HG02970 (cell line): Measurements from ENCODE around the gene DLX1.
"Not testable (repeated sequence)": the region's sequence is repeated elsewhere in the genome, so short reads cannot be mapped to it uniquely, and the experiment has no call there.

Source experiments
- ATAC-seq: cut with Tn5 transposase; IDR thresholded peaks from one replicate; pipeline ENCODE4 v1.9.1; 2021; ENCODE audit warnings: mild to moderate bottlenecking, moderate library complexity, moderate number of reproducible peaks; ENCODE audit not compliant: unreplicated experiment, low FRiP score

The DLX1 gene

GRCh38 chr2:172109256-172109987 is 24.1 kb downstream of the DLX1 start:
- ATAC-seq = no peak

DNA sequence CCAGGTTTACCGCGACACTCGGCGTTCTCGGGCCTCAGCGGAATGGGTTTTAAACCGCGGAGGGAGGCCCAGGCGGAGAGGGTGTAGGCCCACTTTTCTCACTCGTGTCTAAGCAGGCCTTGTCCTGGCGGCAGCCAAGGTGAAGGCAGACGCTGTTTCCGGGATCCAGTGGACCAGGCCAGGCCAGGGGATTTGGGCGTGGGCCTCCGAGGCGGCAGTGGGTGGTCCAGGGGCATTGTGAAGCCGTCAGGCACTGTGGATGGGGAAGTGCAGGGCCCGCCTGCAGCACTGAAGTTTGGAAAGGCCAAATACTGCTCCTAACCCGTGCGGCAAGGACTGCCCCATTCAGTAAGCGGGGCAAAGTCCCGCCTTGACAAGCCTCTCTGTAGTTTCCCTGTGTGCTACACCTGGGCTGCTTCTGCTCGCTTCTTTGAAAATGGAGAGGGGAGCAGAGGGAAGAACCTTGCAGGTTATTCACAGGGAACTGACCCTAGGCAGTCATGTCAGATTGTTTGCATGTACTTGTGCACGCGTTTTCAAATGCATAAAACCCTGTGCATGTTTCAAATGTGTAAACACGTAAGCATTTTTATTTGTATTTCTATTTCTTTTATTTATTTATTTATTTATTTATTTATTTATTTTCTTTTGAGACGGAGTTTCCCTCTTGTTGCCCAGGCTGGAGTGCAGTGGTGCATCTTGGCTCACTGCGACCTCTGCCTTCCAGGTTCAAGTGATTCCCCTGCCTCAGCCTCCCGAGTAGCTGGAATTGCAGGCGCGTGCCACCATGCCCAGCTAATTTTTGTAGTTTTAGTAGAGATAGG is 24.9 kb downstream of the DLX1 start:
- no peak for ATAC-seq

DNA sequence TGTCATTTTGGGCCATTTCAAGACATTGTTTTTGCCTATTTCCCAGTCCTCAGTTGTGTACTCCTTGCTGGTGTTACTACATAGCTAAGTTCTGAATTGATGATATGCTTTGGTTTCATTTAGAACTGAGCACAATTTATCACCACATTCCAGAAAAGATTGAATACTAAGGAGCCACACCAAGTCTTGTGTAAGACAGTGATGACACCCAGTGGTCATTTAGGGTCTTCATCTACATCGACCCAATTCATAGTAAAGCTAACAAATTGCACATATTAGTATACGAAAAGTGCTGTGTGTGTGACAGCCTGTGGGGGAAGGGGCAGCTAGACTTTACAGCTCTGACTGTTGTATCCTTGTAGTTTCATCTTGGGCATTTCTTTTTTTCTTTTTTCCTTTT is 28.3 kb downstream of the DLX1 start:
- no peak for ATAC-seq

GRCh38 chr2:172114176-172114575 is 28.9 kb downstream of the DLX1 start:
- ATAC-seq = not testable (repeated sequence)

DNA sequence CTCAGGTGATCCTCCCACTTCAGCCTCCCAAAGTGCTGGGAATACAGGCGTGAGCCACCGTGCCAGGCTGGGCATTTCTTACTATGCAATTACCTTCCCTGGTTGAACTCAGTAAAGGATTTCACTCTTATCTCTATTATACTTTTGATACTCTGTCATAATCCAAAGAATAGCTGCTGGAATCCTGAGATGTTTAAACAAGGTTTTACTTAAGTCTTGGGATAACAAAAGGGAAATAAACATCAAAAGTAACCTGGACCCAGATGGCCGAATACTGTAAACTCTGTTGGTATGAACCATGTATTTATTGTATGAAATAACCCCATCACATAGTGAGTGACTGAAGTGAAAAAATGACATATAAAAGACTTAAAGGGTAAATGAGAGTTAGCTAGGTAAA is 29.3 kb downstream of the DLX1 start:
- ATAC-seq = no peak

DNA sequence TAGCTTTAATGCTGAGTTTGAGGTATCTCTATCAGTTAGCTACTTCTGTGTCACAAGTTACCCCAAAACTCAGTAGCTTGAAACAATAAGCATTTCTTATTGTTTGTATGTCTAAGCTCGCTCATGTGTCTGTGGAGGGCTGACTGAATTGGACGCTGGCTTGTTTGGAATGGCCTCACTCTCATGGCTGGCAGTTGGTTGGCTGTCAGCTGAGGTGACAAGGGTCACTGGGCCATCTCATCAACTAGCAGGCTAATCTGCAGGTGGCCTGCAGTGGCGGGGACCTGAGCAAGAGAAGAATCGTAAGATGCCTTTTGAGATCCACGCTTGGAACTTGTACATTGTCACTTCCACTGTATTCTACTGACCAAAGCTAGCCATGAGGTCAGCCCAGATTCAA is 30.8 kb downstream of the DLX1 start:
- ATAC-seq = no peak

- no peak for ATAC-seq
Observed at GRCh38 chr2:172119089-172119488, 33.8 kb downstream of the DLX1 start.

GRCh38 chr2:172120118-172120517 is 34.8 kb downstream of the DLX1 start:
- no peak for ATAC-seq

GRCh38 chr2:172128484-172128883 is 43.2 kb downstream of the DLX1 start:
- ATAC-seq = no peak

- ATAC-seq = no peak
Observed at GRCh38 chr2:172129404-172129803, 44.1 kb downstream of the DLX1 start.

DNA sequence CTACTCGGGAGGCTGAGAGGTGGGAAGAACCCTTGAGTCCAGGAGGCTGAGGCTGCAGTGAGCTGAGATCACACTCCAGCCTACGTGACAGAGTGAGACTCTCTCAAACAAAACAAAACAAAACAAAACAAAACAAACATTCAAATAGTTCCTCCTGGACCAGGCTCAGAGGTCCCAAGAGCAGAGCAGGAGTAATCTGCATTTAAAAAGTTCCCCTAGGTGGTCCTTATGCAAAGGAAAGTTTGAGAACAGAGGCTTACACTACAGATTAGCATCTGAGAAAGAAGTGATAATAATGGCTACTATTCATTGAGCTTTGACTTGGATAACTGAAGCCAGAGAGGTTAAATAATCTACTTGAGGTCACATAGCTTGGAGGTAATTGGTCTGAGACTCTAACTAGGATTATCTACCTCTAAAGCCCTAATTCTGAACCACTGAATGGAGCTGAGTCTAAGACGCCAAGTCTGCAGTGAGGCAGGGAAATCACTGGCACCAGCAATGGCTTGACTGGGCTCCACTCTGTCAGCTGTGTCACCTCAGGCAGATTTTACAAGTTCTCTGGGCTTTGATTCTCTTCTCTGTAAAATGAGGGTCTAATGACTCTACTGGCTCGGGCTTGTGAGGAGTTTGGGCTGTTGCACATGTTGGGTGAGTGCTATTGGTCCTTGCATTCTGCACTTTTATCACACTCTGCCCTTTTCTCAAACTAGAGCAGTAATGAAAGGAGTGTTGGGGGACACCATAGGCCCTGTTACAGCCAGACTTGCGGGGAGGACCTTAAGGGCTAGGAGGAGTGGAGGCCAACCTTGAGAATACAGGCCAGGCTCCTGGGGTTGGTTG is 46.6 kb downstream of the DLX1 start:
- ATAC-seq = no peak

DNA sequence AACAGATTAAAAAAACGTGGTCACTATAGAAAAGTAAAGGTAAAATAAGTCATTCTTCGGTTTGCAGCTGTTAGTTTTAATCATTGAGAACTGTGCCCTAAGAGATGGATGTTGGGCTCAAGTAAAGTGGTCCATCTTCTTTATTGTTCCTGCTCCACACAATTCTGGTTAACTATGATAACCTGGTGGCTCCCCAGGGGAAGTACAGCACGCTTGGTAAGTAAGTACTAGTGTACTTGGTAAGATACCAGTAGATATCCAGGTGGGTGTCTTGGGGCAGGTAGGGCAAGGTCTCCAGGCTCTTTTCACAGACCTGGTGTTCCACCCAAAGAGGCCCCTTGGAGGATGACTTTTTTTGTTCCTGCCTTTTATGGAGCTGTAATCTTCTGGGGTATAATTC is 49.0 kb downstream of the DLX1 start:
- no peak for ATAC-seq

DNA sequence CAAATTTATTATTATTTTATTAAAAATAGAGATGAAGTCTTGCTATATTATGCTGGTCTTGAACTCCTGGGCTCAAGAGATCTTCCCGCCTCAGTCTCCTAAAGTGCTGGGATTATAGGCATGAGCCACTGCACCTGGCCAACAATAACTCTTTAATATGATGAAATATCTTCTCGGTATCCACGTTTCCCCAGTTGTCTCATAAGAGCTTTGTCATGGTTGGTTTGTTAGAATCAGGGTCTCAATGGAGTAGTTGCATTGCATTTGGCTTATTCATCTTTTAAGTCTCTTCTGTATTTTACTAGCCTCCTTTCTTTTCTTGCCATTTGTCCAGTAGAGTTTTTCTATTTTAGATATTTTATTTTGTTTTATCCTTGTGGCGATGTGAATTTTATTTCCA is 50.1 kb downstream of the DLX1 start:
- ATAC-seq = no peak

DNA sequence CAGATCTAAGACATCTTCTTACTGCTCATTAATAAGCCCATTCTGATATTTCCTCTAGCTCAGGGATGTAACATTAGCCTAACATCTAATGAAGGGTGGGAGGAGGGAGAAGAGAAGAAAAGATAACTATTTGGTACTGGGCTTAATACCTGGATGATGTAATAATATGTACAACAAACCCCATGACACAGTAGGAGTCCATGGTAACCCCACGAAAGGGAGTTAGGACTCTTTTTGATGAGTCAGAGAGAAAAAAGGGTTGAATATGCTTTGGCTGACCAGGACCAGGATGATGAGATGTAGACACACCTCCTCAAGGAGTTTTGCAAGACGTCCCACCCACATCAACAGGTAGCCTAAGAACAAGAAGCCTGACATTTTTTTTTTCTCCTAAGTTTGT is 51.8 kb downstream of the DLX1 start:
- ATAC-seq = no peak

DNA sequence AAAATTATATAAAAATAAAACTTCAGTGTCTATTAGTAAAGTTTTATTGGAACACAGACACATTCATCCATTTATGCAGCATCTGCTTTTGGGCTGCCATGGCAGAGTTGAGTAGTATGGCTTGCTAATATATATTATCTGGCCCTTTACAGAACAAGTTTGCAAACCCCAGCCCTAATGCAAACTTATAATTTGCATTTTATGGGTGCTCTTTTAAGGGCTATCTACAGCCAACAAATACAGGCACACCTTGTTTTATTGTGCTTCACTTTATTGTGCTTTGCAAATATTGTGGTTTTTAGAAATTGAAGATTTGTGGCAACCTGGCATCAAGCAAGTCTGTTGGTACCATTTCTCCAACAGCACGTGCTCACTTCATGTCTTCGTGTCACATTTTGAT is 52.6 kb downstream of the DLX1 start:
- no peak for ATAC-seq

DNA sequence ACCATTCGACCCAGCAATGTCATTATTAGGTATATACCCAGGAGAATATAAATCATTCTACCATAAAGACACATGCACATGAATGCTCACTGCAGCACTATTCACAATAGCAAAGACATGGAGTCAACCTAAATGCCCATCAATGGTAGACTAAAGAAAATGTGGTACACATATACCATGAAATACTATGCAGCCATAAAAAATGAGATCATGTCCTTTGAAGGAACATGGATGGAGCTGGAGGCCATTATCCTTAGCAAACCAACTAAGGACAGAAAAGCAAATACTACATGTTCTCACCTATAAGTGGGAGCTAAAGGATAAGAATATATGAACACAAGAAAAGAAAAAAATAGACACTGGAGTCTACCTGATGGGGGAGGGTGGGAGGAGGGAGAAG is 53.4 kb downstream of the DLX1 start:
- not testable (repeated sequence) for ATAC-seq
